K562 treated with DMSO at 1 percent for 48 hours (cell line): ENCODE measurements around the gene POMC. TPM values are rescaled to one million over a fixed set of nuclear protein-coding genes. Genes with fewer than 3 reads are reported as not detected.

ENCODE experiments used
- total RNA-seq: library from RNA; unstranded; fragments of 300-600 nt; gene quantifications from 2 replicates; pipeline ENCODE4 v1.2.3, GENCODE V29; 2022; ENCODE audit warnings: low replicate concordance; ENCODE audit errors: extremely low read depth

Gene POMC
- total RNA-seq: not detected in 2 replicates

DNA sequence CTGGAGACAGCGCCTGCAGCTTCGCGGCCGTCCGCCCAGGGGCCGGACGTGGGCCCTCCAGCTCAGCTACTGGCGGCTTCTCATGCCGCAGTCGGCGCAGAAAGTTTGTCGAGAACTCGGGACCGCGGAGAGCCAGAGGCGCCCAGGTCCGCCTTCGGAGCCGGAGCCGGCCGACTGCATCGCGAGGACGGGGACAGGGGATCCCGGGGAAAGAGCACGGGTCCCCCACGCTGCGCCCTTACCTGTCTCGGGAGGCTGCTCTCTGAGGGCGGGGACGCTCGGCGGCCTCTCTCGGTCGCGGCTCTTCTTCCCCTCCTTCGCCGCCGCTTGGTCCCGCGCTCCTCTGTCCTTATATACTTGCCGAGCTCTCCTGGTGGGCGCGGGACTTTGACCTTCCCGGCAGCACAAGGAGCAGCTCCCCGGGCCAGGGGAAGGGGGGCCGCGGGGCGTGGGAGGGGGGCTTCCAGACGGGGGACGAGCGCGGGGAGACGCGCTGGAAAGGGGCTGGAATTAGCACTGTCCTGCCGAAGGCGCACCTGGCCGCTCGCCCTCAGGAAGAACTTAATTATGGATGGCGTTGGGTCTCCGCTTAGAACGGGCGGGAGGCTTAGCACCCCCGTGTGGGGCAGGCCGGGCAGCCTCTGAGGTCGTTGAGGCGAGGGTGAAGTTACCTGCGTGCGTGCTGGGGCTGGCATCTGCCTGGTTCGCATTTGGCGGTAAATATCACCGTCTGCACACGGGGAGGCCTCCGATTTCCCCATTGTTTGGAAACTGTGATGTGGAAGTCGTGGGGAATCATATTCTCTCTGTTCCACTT lies at the start of gene POMC:
POMC (minus strand) TSS at position 325 of the 817 bp plus-strand sequence. CDS start 3,808 bp downstream, outside the sequence.

Other genes with a start within 250 kb of the POMC start
- gene ADCY3, start 248.3 kb downstream of the POMC start, total RNA-seq: 81.6 TPM in 1 of 2 replicates, not detected in the other
- not detected in 2 replicates for gene DNAJC27, start 196.6 kb downstream of the POMC start, total RNA-seq
- gene EFR3B, start 126.5 kb downstream of the POMC start, total RNA-seq: not detected in 2 replicates
- not detected in 2 replicates for gene DNMT3A, start 173.3 kb upstream of the POMC start, total RNA-seq